Thymus (tissue), 11 donors: ENCODE measurements around the gene ATP6V1G1. TPM values are rescaled to one million over a fixed set of nuclear protein-coding genes. Genes with fewer than 3 reads are reported as not detected.

Experiments
- DNase-seq, 9 donors: peaks; one replicate each; pipeline ENCODE4 v3.0.0-alpha.2; 2013; ENCODE audit warnings: low spot score in 9 of 9, low read depth in 6 of 9, missing footprints in 1 of 9
- H3K27ac ChIP-seq, 2 donors: one replicate each; pipeline ENCODE4 v1.5.1; 2013; ENCODE audit warnings: control low read depth in 1 of 2, low read depth in 1 of 2, low read length in 1 of 2, mild to moderate bottlenecking in 1 of 2, moderate library complexity in 1 of 2
- H3K27me3 ChIP-seq, 2 donors: one replicate each; pipeline ENCODE4 v1.5.1; 2013; ENCODE audit warnings: low read length in 1 of 2; ENCODE audit not compliant: control insufficient read depth in 2 of 2, insufficient read depth in 1 of 2
- H3K36me3 ChIP-seq, 2 donors: one replicate each; pipeline ENCODE4 v1.5.1; 2013; ENCODE audit warnings: low read length in 1 of 2, mild to moderate bottlenecking in 1 of 2, moderate library complexity in 1 of 2; ENCODE audit not compliant: control insufficient read depth in 2 of 2, insufficient read depth in 2 of 2
- H3K4me1 ChIP-seq, 2 donors: one replicate each; pipeline ENCODE4 v1.5.1; 2013; ENCODE audit warnings: low read length in 2 of 2; ENCODE audit not compliant: control insufficient read depth in 2 of 2, insufficient read depth in 2 of 2
- H3K4me3 ChIP-seq, 2 donors: one replicate each; pipeline ENCODE4 v1.5.1; 2013; ENCODE audit warnings: low read length in 2 of 2, control low read depth in 1 of 2, mild to moderate bottlenecking in 1 of 2
- H3K9me3 ChIP-seq, 2 donors: one replicate each; pipeline ENCODE4 v1.5.1; 2013; ENCODE audit warnings: low read length in 1 of 2, mild to moderate bottlenecking in 1 of 2; ENCODE audit not compliant: control insufficient read depth in 2 of 2, insufficient read depth in 1 of 2
- WGBS: extraction: QIAGEN DNeasy Blood & Tissue Kit; methylation state at CpG from one replicate; pipeline ENCODE4 v1.1.7; 2013; 5-methylcytosine and 5-hydroxymethylcytosine counted together
- polyA plus RNA-seq: library from polyadenylated mRNA; stranded (reverse); fragments of 200-250 nt; gene quantifications from one replicate; pipeline ENCODE4 v1.2.3, GENCODE V29; 2013
- total RNA-seq: library from RNA; stranded (reverse); fragments of 120-200 nt; gene quantifications from one replicate; pipeline ENCODE4 v1.2.4, GENCODE V29; 2013
- donor health status: healthy.

ATP6V1G1 gene
- total and polyA plus RNA-seq, 2 donors: 168 to 222 TPM

DNA sequence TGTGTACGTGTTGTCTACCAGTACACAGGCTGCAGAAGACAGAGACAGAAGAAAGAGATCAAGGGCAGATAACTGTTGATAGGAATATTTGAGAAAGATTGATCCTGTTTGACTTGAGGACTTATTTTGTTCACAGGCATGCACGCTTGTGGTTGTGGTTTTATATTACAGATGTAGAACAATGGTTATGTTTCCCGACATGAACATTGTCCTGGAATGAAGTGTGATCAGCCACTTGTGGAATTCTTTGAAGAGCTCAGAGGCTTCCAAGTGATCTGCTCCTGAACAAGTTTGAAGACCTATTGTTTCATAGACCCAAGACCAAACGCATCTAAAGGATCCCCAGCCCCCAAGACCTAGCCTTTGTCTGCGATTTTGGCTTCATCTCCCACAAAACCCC lies 56.3 kb downstream of the ATP6V1G1 start:
- Histone ChIP-seq H3K36me3 (peaks cover 18 to 31% of the 10 kb centered on the region in 2 donors), H3K27ac (no peak overlapping the region), H3K4me3 (no peak overlapping the region), H3K4me1 (no peaks in the 10 kb centered on the region), H3K27me3 (no peaks in the 10 kb centered on the region), H3K9me3 (no peaks in the 10 kb centered on the region)
- DNase-seq: no peak
- 95% methylated on average over 5 of the region's 5 CpGs for WGBS

Other genes starting within 250 kb of the ATP6V1G1 start
- 52.2 TPM for gene AKNA, start 199.8 kb upstream of the ATP6V1G1 start, total RNA-seq
- gene AKNA, start 199.8 kb upstream of the ATP6V1G1 start, polyA plus RNA-seq: 162 TPM
- gene WHRN, start 82.3 kb upstream of the ATP6V1G1 start, total RNA-seq: 3.2 TPM
- gene WHRN, start 82.3 kb upstream of the ATP6V1G1 start, polyA plus RNA-seq: 14.9 TPM
- 7.4 TPM for gene TMEM268, start 23.5 kb downstream of the ATP6V1G1 start, total RNA-seq
- 7.5 TPM for gene TMEM268, start 23.5 kb downstream of the ATP6V1G1 start, polyA plus RNA-seq
- gene TEX53, start 70.0 kb downstream of the ATP6V1G1 start, total RNA-seq: not detected
- gene TEX53, start 70.0 kb downstream of the ATP6V1G1 start, polyA plus RNA-seq: not detected
- gene TEX48, start 94.4 kb downstream of the ATP6V1G1 start, total RNA-seq: not detected
- 0.07 TPM for gene TEX48, start 94.4 kb downstream of the ATP6V1G1 start, polyA plus RNA-seq
- 1.5 TPM for gene TNFSF15, start 218.3 kb downstream of the ATP6V1G1 start, total RNA-seq
- gene TNFSF15, start 218.3 kb downstream of the ATP6V1G1 start, polyA plus RNA-seq: 0.50 TPM